Stomach (tissue), 9 donors: ENCODE measurements around the gene NCOA3. TPM values are rescaled to one million over a fixed set of nuclear protein-coding genes. Genes with fewer than 3 reads are reported as not detected.

ENCODE experiments used
- DNase-seq, 2 donors: peaks; one replicate each; pipeline versions ENCODE4 v3.0.0 to v3.0.0-alpha.2; 2013 to 2019
- H3K27ac ChIP-seq, 5 donors: fragments of 200-600 bp in 4 of 5; sonication (generic) in 4 of 5; one replicate each; pipeline ENCODE4 v1.5.1; 2013 to 2019; ENCODE audit warnings: mild to moderate bottlenecking in 1 of 5, moderate library complexity in 1 of 5
- H3K27me3 ChIP-seq, 3 donors: fragments of 200-600 bp; sonication (generic); one replicate each; pipeline ENCODE4 v1.5.1; 2017 to 2019; ENCODE audit warnings: mixed run types in 1 of 3
- H3K36me3 ChIP-seq, 4 donors: fragments of 200-600 bp; sonication (generic); 1 replicate in 3 of 4; 2 replicates in 1 of 4; pipeline ENCODE4 v1.5.1; 2016 to 2019
- H3K4me1 ChIP-seq, 4 donors: fragments of 200-600 bp; sonication (generic); one replicate each; pipeline ENCODE4 v1.5.1; 2016 to 2019
- H3K4me3 ChIP-seq, 4 donors: fragments of 200-600 bp; sonication (generic) in 3 of 4; one replicate each; pipeline ENCODE4 v1.5.1; 2016 to 2019; ENCODE audit warnings: mild to moderate bottlenecking in 1 of 4
- H3K9me3 ChIP-seq, 4 donors: fragments of 200-600 bp; sonication (generic); one replicate each; pipeline ENCODE4 v1.5.1; 2016 to 2019
- CTCF ChIP-seq, 7 experiments: fragments of 450-650 bp in 4 of 7; fragments of 200-600 bp in 3 of 7; sonication (generic) in 3 of 7; IDR thresholded peaks; one replicate each; pipeline ENCODE4 v1.5.1; 2016 to 2019; ENCODE audit warnings: antibody characterized with exemption in 7 of 7, control low read depth in 2 of 7, mild to moderate bottlenecking in 1 of 7
- EP300 ChIP-seq: sonication (generic); formaldehyde crosslinking; IDR thresholded peaks from one replicate; pipeline ENCODE4 v1.6.1; 2017; ENCODE audit warnings: antibody characterized with exemption
- POLR2A ChIP-seq, 4 donors: fragments of 450-650 bp; IDR thresholded peaks; one replicate each; pipeline ENCODE4 v1.6.1; 2016; ENCODE audit warnings: antibody characterized with exemption in 4 of 4, control low read depth in 2 of 4, mild to moderate bottlenecking in 1 of 4, moderate library complexity in 1 of 4
- POLR2AphosphoS5 ChIP-seq, 3 donors: sonication (generic); formaldehyde crosslinking; IDR thresholded peaks; one replicate each; pipeline ENCODE4 v1.6.1; 2016; ENCODE audit warnings: antibody characterized with exemption in 3 of 3
- WGBS, 5 donors: extraction: QIAGEN DNeasy Blood & Tissue Kit in 3 of 5; methylation state at CpG; one replicate each; pipeline versions ENCODE4 v1.1.5 to v1.1.7; 2013 to 2018; 5-methylcytosine and 5-hydroxymethylcytosine counted together
- intact Hi-C: fragments of 100-400 bp; cut with DNase I; formaldehyde crosslinking; loops from one replicate; pipeline ENCODE4 v1.15.1; 2023; ENCODE audit warnings: low total_unique reads
- polyA plus RNA-seq, 3 donors: library from polyadenylated mRNA; stranded (reverse); fragments of 200-250 nt; gene quantifications; one replicate each; pipeline ENCODE4 v1.2.3, GENCODE V29; 2013
- total RNA-seq, 5 donors: library from RNA; depleted of rRNA; stranded (reverse); fragments of >200 nt; gene quantifications; one replicate each; pipeline versions ENCODE4 v1.1.0 to v1.2.3, GENCODE V29; 2014 to 2016
- donor health status: healthy with polysubstance abuse.
- donor health status: Bipolar disorder and iron deficiency.
- donor health status: healthy.

The NCOA3 gene
- total and polyA plus RNA-seq, 8 donors, result 4.1 to 60.8 (median 16.3) TPM

- Histone ChIP-seq H3K27ac (no peak overlapping the region), H3K9me3 (no peaks in the 10 kb centered on the region), H3K27me3 (no peaks in the 10 kb centered on the region), H3K4me3 (no peak overlapping the region), H3K4me1 (peaks cover 0 to 14% (median 9%) of the 10 kb centered on the region in 4 donors), H3K36me3 (peaks cover 3 to 63% (median 50%) of the 10 kb centered on the region in 4 donors)
- intact Hi-C loops, result loop anchor here (10.0 kb wide), 1 partner anchor 121 kb away; the partner anchor contains the start of gene SULF2
- no peak for TF ChIP-seq EP300
- TF ChIP-seq POLR2AphosphoS5 (IDR thresholded peaks at IDR 0.05), result no peak
- TF ChIP-seq CTCF (IDR thresholded peaks at IDR 0.05), result no peak
- no peak for TF ChIP-seq POLR2A (IDR thresholded peaks at IDR 0.05)
- DNase-seq, result no peak
- WGBS, 5 donors, result 64 to 90% (median 85%) methylated on average over 1 to 2 of the region's 2 CpGs; no CpG with 5 or more reads in 1 of the 5 donors
Observed at GRCh38 chr20:47664068-47664437, 162.4 kb downstream of the NCOA3 start.

- TF ChIP-seq EP300 (no peak), POLR2AphosphoS5 (IDR thresholded peaks at IDR 0.05) (no peak), CTCF (IDR thresholded peaks at IDR 0.05) (no peak), POLR2A (IDR thresholded peaks at IDR 0.05) (no peak)
- peaks cover 0 to 14% (median 9%) of the 10 kb centered on the region in 4 donors for H3K4me1 ChIP-seq
- intact Hi-C loops, result loop anchor here (10.0 kb wide), 1 partner anchor 120 kb away; the partner anchor contains the start of gene SULF2
- H3K9me3 ChIP-seq, result no peaks in the 10 kb centered on the region
- peaks cover under 1 to 56% (median 45%) of the 10 kb centered on the region in 4 donors for H3K36me3 ChIP-seq
- no peaks in the 10 kb centered on the region for H3K27me3 ChIP-seq
- no peak overlapping the region for H3K4me3 ChIP-seq
- no peak for DNase-seq
- WGBS, 5 donors, result 87 to 91% (median 89%) methylated on average over 11 to 12 of the region's 12 CpGs
- H3K27ac ChIP-seq, result no peak overlapping the region
Observed at GRCh38 chr20:47664744-47665143, 163.1 kb downstream of the NCOA3 start.

GRCh38 chr20:47665221-47665991, 163.7 kb downstream of the NCOA3 start:
- Histone ChIP-seq H3K4me1 (peaks cover 0 to 9% (median 6%) of the 10 kb centered on the region in 4 donors), H3K4me3 (no peak overlapping the region), H3K36me3 (peaks cover 0 to 50% (median 41%) of the 10 kb centered on the region in 4 donors), H3K27ac (no peak overlapping the region), H3K9me3 (no peaks in the 10 kb centered on the region), H3K27me3 (no peaks in the 10 kb centered on the region)
- intact Hi-C loops, result loop anchor here (10.0 kb wide), 1 partner anchor 119 kb away; the partner anchor contains the start of gene SULF2
- DNase-seq, result no peak
- WGBS, 5 donors, result 88 to 89% (median 88%) methylated on average over 24 to 27 of the region's 27 CpGs
- TF ChIP-seq EP300 (no peak), POLR2AphosphoS5 (IDR thresholded peaks at IDR 0.05) (no peak), POLR2A (IDR thresholded peaks at IDR 0.05) (no peak), CTCF (IDR thresholded peaks at IDR 0.05) (no peak)

GRCh38 chr20:47666304-47666703, 164.6 kb downstream of the NCOA3 start:
- Histone ChIP-seq H3K36me3 (peaks cover 0 to 45% (median 34%) of the 10 kb centered on the region in 4 donors), H3K9me3 (no peaks in the 10 kb centered on the region), H3K27me3 (no peaks in the 10 kb centered on the region), H3K4me3 (no peak overlapping the region), H3K27ac (no peak overlapping the region), H3K4me1 (peaks cover 0 to 8% (median 6%) of the 10 kb centered on the region in 4 donors)
- no peak for DNase-seq
- TF ChIP-seq CTCF (IDR thresholded peaks at IDR 0.05), result no peak
- no peak for TF ChIP-seq EP300
- no peak for TF ChIP-seq POLR2A (IDR thresholded peaks at IDR 0.05)
- no peak for TF ChIP-seq POLR2AphosphoS5 (IDR thresholded peaks at IDR 0.05)
- intact Hi-C loops, result loop anchor here (10.0 kb wide), 1 partner anchor 118 kb away; the partner anchor contains the start of gene SULF2
- 90 to 95% (median 93%) methylated on average over 15 to 19 of the region's 19 CpGs for WGBS, 5 donors
